Sigmoid colon (tissue), 7 donors: ENCODE data around the gene UNC79. TPM values are rescaled to one million over a fixed set of nuclear protein-coding genes. Genes with fewer than 3 reads are reported as not detected.

Source experiments
- DNase-seq: peaks from one replicate; pipeline ENCODE4 v3.0.0-alpha.2; 2019
- H3K27ac ChIP-seq, 4 donors: fragments of 200-600 bp; sonication (generic); one replicate each; pipeline ENCODE4 v1.5.1; 2016 to 2019; ENCODE audit warnings: mild to moderate bottlenecking in 1 of 4
- H3K27me3 ChIP-seq, 3 donors: fragments of 200-600 bp; sonication (generic); one replicate each; pipeline ENCODE4 v1.5.1; 2019; ENCODE audit warnings: mild to moderate bottlenecking in 1 of 3
- H3K36me3 ChIP-seq, 4 donors: fragments of 200-600 bp; sonication (generic); one replicate each; pipeline ENCODE4 v1.5.1; 2016 to 2019
- H3K4me1 ChIP-seq, 4 donors: fragments of 200-600 bp; sonication (generic); one replicate each; pipeline ENCODE4 v1.5.1; 2017 to 2019
- H3K4me3 ChIP-seq, 4 donors: fragments of 200-600 bp; sonication (generic); one replicate each; pipeline ENCODE4 v1.5.1; 2017 to 2019; ENCODE audit warnings: mild to moderate bottlenecking in 2 of 4, moderate library complexity in 1 of 4
- H3K9me3 ChIP-seq, 4 donors: fragments of 200-600 bp in 3 of 4; sonication (generic) in 3 of 4; one replicate each; pipeline versions ENCODE4 v1.5.1 to v1.6.1; 2013 to 2019
- EP300 ChIP-seq, 4 donors: sonication (generic); formaldehyde crosslinking; IDR thresholded peaks; one replicate each; pipeline ENCODE4 v1.6.1; 2017; ENCODE audit warnings: antibody characterized with exemption in 4 of 4
- POLR2A ChIP-seq, 2 donors: fragments of 450-650 bp; IDR thresholded peaks; one replicate each; pipeline ENCODE4 v1.6.1; 2016; ENCODE audit warnings: antibody characterized with exemption in 2 of 2, mild to moderate bottlenecking in 2 of 2, moderate library complexity in 2 of 2
- POLR2AphosphoS5 ChIP-seq, 4 donors: sonication (generic); formaldehyde crosslinking; IDR thresholded peaks; one replicate each; pipeline ENCODE4 v1.6.1; 2017; ENCODE audit warnings: antibody characterized with exemption in 4 of 4
- WGBS, 2 donors: extraction: QIAGEN DNeasy Blood & Tissue Kit; methylation state at CpG; one replicate each; pipeline ENCODE4 v1.1.7; 2013; 5-methylcytosine and 5-hydroxymethylcytosine counted together
- intact Hi-C: fragments of 100-400 bp; cut with DNase I; formaldehyde crosslinking; loops from one replicate; pipeline ENCODE4 v1.15.1; 2023
- polyA plus RNA-seq, 3 donors: library from polyadenylated mRNA; stranded (reverse); fragments of 200-250 nt; gene quantifications; one replicate each; pipeline ENCODE4 v1.2.3, GENCODE V29; 2013
- total RNA-seq, 4 donors: library from RNA; depleted of rRNA; stranded (reverse); fragments of >200 nt; gene quantifications; one replicate each; pipeline ENCODE4 v1.1.0, GENCODE V29; 2016
- TF ChIP-seq, protein P1 (sequence below), 4 experiments: fragments of 450-650 bp in 3 of 4; fragments of 200-600 bp in 1 of 4; IDR thresholded peaks; one replicate each; pipeline ENCODE4 v1.5.1; 2016 to 2019; ENCODE audit warnings: antibody characterized with exemption in 4 of 4, mild to moderate bottlenecking in 3 of 4, moderate library complexity in 2 of 4
- donor health status: healthy with polysubstance abuse.
- donor health status: Bipolar disorder and iron deficiency.
- donor health status: healthy.

Gene UNC79
- total and polyA plus RNA-seq, 7 donors = 0.15 to 1.4 (median 0.81) TPM; not detected in 2

DNA sequence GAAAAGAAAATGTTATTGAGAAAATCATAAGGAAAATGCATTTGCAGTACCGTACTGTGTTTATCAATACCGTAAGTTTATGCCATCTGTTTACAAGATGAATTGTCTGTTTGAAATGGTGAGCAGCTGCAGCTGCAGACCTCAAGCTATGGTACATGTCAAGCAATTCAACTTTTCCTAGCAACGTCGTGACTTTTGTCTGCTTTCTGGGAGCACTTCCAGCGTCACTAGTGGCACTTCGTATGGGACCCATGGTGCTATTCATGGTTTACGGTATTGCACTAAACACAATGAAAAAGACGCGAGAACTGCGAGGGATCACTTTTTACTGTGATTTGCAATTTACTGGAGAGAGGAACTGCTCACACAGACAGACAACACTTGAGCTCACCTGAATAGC lies 160.8 kb downstream of the UNC79 start:
- DNase-seq = no peak
- no peaks in the 10 kb centered on the region for H3K4me1 ChIP-seq
- 69 to 78% methylated on average over 10 of the region's 10 CpGs for WGBS, 2 donors
- TF ChIP-seq POLR2AphosphoS5 (IDR thresholded peaks at IDR 0.05) (no peak), POLR2A (IDR thresholded peaks at IDR 0.05) (no peak), EP300 (IDR thresholded peaks at IDR 0.05) (no peak)
- TF ChIP-seq, protein P1, sequence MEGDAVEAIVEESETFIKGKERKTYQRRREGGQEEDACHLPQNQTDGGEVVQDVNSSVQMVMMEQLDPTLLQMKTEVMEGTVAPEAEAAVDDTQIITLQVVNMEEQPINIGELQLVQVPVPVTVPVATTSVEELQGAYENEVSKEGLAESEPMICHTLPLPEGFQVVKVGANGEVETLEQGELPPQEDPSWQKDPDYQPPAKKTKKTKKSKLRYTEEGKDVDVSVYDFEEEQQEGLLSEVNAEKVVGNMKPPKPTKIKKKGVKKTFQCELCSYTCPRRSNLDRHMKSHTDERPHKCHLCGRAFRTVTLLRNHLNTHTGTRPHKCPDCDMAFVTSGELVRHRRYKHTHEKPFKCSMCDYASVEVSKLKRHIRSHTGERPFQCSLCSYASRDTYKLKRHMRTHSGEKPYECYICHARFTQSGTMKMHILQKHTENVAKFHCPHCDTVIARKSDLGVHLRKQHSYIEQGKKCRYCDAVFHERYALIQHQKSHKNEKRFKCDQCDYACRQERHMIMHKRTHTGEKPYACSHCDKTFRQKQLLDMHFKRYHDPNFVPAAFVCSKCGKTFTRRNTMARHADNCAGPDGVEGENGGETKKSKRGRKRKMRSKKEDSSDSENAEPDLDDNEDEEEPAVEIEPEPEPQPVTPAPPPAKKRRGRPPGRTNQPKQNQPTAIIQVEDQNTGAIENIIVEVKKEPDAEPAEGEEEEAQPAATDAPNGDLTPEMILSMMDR (IDR thresholded peaks at IDR 0.05) = no peak
- H3K36me3 ChIP-seq = no peaks in the 10 kb centered on the region
- H3K27me3 ChIP-seq = peaks cover 0 to 10% (median 3%) of the 10 kb centered on the region in 3 donors
- intact Hi-C loops = no loop called here
- H3K27ac ChIP-seq = no peak overlapping the region
- H3K9me3 ChIP-seq = no peaks in the 10 kb centered on the region
- no peak overlapping the region for H3K4me3 ChIP-seq

DNA sequence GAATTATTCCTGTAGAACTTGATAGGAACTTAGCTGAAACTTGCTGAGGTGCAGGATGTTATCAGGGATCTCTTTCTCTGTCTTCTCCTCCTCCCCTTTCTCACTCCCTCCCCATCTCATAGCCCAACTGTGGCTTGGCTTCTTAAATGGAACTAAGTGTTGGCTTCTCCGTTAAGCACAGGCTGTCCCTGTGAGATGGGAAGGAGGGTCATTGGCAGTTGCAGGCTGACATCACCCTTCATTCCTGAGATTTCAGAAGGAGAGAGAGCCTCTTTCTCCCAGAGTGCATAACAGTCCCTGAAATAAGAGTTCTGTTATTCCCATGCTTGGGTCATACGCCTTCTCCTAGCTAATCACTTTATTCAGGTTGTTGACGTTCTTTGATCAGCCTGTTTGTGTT lies 162.0 kb downstream of the UNC79 start:
- 56 to 57% methylated on average over 3 of the region's 3 CpGs for WGBS, 2 donors
- H3K9me3 ChIP-seq = no peaks in the 10 kb centered on the region
- no peak for DNase-seq
- H3K4me3 ChIP-seq = no peak overlapping the region
- no peaks in the 10 kb centered on the region for H3K4me1 ChIP-seq
- no peak overlapping the region for H3K27ac ChIP-seq
- no peaks in the 10 kb centered on the region for H3K36me3 ChIP-seq
- intact Hi-C loops = no loop called here
- peaks cover 0 to 6% (median 3%) of the 10 kb centered on the region in 3 donors for H3K27me3 ChIP-seq
- TF ChIP-seq POLR2AphosphoS5 (IDR thresholded peaks at IDR 0.05) (peak in 1 of 4 donors; percentile 4), EP300 (IDR thresholded peaks at IDR 0.05) (no peak), POLR2A (IDR thresholded peaks at IDR 0.05) (no peak)
- TF ChIP-seq, protein P1 (IDR thresholded peaks at IDR 0.05) = no peak

DNA sequence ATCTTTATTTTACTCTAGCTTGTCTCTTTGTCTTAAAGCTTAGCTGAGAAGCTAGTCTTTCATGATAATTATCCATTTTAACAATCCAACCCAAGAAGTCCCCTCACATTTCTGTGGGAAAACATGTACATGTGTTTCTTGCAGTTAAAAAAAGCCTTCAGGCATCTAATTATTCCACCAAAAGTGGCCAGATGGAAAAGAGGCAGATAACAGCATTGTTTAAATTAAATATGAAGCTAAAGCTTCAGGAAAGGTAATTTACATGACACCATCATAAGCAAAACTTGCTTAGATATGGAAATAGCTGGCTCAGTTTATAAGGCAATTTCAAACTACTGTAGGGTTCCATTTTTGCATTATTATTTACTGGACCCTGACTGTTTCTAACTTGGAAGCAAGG lies 175.4 kb downstream of the UNC79 start:
- no peak for DNase-seq
- Histone ChIP-seq H3K27me3 (no peaks in the 10 kb centered on the region), H3K4me3 (no peak overlapping the region), H3K27ac (no peak overlapping the region), H3K4me1 (no peaks in the 10 kb centered on the region), H3K9me3 (peaks cover 0 to 4% (median 0%) of the 10 kb centered on the region in 4 donors), H3K36me3 (no peaks in the 10 kb centered on the region)
- intact Hi-C loops = no loop called here
- TF ChIP-seq POLR2A (IDR thresholded peaks at IDR 0.05) = no peak
- TF ChIP-seq, protein P1 (IDR thresholded peaks at IDR 0.05) = no peak
- no peak for TF ChIP-seq EP300 (IDR thresholded peaks at IDR 0.05)
- TF ChIP-seq POLR2AphosphoS5 (IDR thresholded peaks at IDR 0.05) = no peak

DNA sequence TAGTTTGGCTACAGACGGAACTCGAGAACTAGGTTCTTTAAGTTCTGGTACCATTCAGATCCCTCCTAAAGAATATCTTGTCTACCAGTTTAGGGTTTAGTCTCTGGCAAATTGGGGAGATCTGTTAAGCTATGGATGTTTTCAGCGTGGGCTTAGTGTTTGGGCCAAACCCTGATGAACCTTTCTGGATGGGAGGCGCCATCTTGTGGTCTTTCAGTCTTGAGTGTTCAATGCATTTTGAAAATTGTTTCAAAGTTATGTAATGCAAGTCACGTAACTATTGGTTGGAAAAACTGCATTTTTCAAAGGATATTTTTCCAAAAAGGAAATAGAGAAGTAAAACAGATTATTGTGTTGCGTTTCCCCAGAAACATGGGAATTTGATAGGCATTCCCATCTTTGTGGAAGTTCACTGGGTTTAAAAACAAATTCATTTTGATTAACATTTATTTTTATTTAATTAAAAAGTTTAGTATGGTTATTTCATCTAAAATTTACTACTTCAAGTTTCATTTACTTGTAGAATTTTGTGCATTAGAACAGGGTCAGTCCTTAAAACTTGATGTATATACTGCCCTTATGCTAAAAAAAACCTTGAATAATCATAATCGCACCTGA lies 188.5 kb downstream of the UNC79 start:
- WGBS, 2 donors = 47 to 51% methylated on average over 7 of the region's 7 CpGs
- Histone ChIP-seq H3K27me3 (no peaks in the 10 kb centered on the region), H3K4me3 (no peak overlapping the region), H3K9me3 (no peaks in the 10 kb centered on the region), H3K27ac (no peak overlapping the region), H3K4me1 (peaks cover 0 to 5% (median 0%) of the 10 kb centered on the region in 4 donors), H3K36me3 (no peaks in the 10 kb centered on the region)
- DNase-seq = no peak
- TF ChIP-seq POLR2AphosphoS5 (IDR thresholded peaks at IDR 0.05) (no peak), EP300 (IDR thresholded peaks at IDR 0.05) (no peak)
- TF ChIP-seq, protein P1 (IDR thresholded peaks at IDR 0.05) = peak in 3 of 4 experiments; percentile 11 to 26 (median 25)
- intact Hi-C loops = no loop called here

DNA sequence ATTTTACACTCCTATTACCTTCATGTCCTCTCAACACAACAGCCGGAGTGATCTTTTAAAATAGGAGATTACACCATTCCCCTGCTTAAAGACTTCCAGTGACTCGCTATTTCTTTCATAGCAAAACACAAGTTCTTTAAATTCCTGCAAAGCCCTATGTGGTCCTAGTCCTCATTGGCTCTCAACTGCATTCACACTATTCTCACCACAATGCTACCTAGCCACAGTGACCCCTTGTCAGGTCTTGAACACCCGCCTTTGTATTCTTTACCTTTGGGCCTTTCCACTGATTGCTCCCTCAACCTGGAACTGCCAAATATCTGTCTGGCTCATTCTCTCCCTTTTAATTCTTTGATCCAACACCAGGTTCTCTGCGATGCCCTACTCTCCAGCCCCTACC lies 197.3 kb downstream of the UNC79 start:
- Histone ChIP-seq H3K4me1 (no peaks in the 10 kb centered on the region), H3K9me3 (no peaks in the 10 kb centered on the region), H3K36me3 (no peaks in the 10 kb centered on the region), H3K27ac (no peak overlapping the region), H3K4me3 (no peak overlapping the region), H3K27me3 (no peaks in the 10 kb centered on the region)
- TF ChIP-seq, protein P1 (IDR thresholded peaks at IDR 0.05) = no peak
- no peak for TF ChIP-seq EP300 (IDR thresholded peaks at IDR 0.05)
- TF ChIP-seq POLR2A (IDR thresholded peaks at IDR 0.05) = no peak
- no peak for TF ChIP-seq POLR2AphosphoS5 (IDR thresholded peaks at IDR 0.05)
- 87 to 88% methylated on average over 4 of the region's 4 CpGs for WGBS, 2 donors
- intact Hi-C loops = no loop called here
- no peak for DNase-seq
